Pulmonary artery endothelial cell (primary cell): ENCODE measurements around the gene GUK1. TPM values are rescaled to one million over a fixed set of nuclear protein-coding genes. Genes with fewer than 3 reads are reported as not detected.

ENCODE experiments used
- total RNA-seq: library from RNA; depleted of rRNA; stranded (reverse); fragments of >200 nt; gene quantifications from 2 replicates; pipeline ENCODE4 v1.2.3, GENCODE V29; 2014

The GUK1 gene
- total RNA-seq, 1 donor from 2014 or later: 489 TPM

Other genes starting within 250 kb of the GUK1 start
- gene WNT9A, start 192.3 kb upstream of the GUK1 start, total RNA-seq: 4.1 and 4.9 TPM in 2 replicates
- gene WNT3A, start 133.3 kb upstream of the GUK1 start, total RNA-seq: not detected in 2 replicates
- 379 and 460 TPM in 2 replicates for gene ARF1, start 57.6 kb upstream of the GUK1 start, total RNA-seq
- 11.3 and 11.6 TPM in 2 replicates for gene C1orf35, start 37.0 kb upstream of the GUK1 start, total RNA-seq
- 58.7 and 73.1 TPM in 2 replicates for gene MRPL55, start 31.0 kb upstream of the GUK1 start, total RNA-seq
- 0.86 and 1.4 TPM in 2 replicates for gene GJC2, start 9.7 kb downstream of the GUK1 start, total RNA-seq
- gene IBA57, start 25.5 kb downstream of the GUK1 start, total RNA-seq: 6.5 and 6.9 TPM in 2 replicates
- 3.4 and 4.7 TPM in 2 replicates for gene OBSCN, start 67.8 kb downstream of the GUK1 start, total RNA-seq